ENCODE measurements around the gene NXPH1.

Gene NXPH1

DNA sequence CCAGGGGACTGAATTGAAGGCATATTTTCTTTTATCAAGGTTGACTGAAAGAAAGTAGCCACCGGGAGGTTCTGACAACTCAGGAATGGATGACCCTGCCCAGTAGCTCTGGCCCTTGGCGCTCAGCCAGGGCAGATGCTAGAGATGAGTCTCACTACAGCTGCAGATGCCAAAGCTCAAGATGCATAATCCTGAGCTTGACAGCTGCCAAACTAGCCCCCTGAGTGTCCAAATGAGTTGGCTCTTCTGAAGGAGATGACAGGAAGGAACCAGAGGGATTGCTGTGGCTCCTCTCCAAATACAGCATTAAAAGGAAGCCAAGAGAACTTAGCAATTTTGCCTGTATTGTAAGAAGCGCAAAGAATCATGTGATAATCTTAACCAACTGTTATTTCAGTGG, 78.4 kb downstream of the NXPH1 start:
- DNase-seq, result no peak

DNA sequence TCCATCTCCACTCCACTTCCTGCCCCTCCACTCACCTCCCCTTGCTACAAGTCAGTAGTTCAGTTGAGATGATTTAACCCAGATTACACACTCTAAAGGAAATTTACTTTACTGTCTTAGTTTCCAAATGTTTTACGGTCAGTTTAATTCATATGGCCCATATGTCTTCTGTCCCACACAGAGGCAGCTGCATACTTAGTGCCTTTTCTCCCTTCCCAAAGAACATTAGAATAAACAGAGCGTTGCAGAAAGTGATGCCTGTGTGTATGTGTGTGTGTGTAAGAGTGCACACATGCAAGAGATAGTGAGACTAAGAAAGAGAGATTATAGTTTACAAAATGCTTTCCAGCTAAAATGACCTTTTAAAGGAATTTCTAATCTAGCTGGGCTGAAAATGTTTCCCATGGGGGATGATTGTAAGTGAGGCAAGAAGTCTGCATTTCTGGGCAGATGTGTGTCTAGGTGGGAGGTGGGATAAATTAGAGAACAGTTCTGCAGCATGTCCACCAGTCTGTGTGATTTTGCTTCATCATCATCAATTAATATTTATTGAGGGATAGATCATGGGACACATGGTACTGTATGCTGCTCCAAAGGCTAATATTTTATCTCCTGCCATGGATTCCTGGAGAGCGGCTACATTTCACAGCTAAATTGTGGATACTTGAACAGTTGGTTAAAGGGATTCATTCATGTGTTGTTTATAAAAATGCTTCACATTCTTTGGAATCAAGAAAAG, 81.5 kb downstream of the NXPH1 start:
- DNase-seq, result no peak

DNA sequence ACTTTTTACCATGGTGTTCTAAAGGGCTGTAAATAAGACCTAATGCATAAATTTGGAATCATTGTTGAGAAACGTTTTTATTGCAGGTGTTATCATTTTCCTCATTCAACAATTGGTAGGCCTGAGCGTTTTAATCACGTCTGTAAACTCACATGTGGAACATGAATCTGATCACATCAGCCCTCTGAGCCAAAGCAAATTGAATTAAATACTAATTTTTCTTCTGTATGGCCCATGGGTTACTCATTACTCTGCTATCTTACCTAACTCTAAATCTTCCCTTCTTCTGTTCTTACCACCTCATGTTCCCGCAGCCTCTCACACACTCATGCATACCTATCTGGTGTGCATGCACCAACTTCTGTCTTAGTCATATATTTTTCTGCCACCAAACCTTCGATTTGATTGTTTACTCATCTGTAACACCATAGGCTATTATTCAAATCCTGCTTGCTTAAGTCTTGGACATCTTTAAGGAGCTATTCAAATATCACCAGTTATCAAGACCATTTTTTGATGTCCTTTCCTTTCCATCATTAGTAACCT, 82.3 kb downstream of the NXPH1 start:
- DNase-seq, result no peak

DNA sequence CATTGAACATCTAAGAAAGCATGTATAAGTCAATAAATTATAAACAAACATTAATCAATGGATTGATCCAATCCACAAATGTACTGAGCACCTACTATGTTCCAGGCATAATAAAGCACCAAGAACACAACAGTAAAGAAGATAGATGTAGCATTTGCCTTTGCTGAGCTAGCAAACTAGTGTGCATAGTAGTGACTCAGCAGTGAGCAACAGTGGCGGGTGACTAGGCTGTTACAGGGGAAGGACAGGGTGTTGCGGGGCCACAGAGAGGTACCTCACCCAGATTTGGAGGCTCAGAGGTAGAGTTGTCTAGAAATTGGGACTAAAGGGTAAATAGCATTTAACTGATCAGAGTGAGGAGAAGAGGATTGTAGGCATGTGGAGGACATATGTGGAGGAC, 83.6 kb downstream of the NXPH1 start:
- no peak for DNase-seq

DNA sequence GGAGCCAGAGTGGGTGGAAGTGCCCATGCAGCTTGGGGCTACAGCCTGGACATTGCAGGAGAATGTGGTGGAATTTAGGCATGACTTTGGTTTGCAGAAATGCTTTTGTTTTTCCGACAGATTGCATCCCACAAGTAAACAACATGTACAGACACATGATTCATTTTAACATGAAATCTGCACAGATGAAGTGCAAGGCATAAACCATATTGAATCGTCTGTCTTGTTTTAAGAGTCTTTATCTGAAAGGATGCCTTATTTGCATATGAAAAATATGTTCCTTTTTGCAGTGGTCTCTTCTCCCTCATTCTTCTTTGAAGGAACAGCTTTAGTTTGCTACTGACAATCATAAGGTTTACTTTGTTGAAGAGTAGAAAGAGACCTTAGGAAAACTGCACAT, 94.9 kb downstream of the NXPH1 start:
- DNase-seq, result no peak

DNA sequence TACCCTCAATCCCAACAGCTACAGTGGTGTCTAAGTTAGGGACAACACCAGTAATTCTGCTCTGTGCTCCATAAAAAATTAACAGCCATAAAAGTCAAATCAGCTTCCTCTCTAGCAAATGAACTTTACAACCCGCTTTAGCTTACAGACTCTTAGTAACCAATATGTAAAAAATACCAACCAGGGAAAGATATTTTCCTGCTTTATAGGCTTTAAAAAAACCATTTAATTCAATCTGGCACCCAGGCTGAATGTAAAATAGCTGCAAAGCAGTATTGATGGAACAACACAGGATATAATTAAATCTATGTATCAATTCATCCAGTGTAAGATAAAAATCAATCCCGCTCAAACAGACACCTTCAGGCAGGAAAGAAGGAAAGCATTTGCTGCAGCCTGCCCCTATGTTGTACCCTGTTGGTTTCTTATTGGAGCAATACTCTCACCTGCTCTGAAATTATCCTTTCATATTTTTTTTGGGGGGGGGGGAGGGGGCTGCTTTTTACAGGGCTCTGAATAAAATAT, 98.6 kb downstream of the NXPH1 start:
- no peak for DNase-seq

DNA sequence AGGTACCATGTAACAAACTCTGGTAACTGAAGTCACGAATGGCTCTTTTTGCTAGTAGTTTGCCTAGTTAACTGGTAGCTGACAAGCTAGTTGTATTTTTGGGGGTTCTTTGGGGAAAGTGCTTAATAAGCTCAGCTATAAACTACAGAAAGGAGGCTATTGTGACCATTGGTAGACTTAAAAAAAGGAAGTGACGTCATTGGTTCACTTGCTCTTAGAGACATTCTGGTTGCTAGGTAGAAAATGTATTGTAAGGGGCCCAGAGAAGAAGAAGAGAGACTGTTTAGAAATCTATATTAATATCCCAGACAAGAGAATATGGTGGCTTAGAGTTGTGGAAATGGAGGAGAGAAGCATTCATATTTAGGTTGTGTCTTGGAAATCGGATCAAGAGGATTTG, 103.0 kb downstream of the NXPH1 start:
- no peak for DNase-seq

DNA sequence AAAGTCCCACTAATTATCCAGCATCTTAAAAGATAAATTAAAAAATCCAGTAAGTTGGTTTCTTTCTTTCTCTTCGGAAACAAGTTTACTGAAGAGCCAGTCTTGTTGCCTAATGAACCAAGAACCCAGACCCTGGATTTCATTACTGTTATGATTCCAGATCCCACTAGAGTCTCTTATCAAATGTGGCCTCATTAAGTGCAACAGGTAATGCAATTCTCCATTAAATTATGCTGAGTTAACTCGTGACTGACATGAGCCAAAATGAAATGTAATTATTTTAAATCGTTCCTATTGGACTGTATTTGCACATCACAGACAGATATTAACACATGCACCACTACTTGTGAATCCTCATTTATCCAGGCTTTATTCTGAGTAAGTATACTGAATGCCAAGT, 115.6 kb downstream of the NXPH1 start:
- DNase-seq, result no peak

DNA sequence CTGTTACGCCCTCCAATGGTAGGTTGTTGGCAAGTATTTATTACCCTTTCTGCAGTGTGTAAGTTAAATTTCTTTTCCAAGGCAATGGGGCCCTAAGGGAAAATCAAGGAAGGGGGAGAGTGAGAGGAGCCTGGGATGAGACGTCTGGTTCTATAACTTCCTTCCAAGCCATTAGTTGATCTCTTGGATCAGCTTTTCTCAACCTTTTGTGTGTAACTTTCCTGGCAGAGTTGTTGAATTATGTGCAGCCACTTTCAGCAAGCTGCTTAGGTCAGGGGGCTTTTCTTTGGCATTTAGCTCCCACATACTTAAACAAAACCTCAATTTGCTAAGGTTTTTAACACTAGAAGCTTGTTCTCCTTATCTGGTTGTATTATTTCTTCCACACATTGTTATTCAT, 127.1 kb downstream of the NXPH1 start:
- DNase-seq, result no peak

DNA sequence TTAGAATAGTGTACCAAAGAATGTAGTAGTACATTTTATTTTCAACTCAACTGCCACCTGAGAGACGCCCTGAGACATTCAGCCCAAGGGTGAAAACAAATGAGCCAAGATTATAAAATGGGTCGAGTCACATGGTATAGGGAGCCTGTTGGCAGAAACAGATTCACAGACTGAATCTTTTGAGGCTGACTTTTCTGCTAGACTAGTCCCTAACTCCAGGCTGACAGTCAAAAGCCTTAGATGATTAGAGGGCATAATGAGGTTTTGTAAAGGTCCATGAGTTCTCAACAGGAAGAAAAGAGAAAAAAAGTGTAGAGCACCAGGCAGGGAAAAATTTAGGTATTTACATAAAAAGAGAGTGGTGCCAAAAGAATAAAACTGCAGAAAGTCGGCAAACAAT, 128.0 kb downstream of the NXPH1 start:
- DNase-seq, result no peak

DNA sequence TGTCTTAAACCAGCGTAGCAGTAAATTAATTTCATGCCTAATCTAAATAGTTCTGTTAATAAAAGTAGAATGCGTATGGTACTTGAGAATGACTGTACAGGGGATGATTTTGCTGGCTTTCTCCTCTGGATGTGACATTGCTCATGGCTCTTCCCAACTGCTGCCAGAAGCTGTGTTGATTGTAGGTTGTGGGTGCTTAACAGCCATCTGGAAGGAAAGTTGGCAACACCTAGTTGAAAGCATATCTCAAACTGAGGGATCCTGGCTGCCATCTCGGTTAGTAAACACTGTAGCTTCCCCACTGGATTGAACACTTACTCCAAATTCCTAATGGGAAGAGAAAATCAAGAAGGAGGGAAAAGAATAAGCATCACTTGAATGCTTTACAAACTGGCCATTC, 130.9 kb downstream of the NXPH1 start:
- no peak for DNase-seq

DNA sequence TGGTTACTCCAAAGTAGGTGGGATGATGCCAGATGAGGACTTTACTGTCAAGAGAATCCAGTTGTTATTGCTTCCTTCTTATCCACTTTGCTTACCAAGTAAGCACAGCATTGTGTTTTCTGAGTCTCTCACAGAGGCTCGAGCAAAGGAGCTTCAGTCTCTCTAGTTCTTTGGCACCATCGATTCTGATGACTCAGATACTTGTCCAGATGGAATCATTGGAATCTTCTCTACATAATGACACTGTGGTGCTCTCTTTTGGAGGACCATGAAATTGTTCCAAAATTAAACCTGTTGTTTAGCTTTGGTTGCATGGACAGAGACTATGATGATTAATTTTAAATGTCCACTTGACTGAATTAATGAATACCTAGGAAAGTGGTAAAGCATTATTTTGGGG, 132.6 kb downstream of the NXPH1 start:
- DNase-seq, result no peak

DNA sequence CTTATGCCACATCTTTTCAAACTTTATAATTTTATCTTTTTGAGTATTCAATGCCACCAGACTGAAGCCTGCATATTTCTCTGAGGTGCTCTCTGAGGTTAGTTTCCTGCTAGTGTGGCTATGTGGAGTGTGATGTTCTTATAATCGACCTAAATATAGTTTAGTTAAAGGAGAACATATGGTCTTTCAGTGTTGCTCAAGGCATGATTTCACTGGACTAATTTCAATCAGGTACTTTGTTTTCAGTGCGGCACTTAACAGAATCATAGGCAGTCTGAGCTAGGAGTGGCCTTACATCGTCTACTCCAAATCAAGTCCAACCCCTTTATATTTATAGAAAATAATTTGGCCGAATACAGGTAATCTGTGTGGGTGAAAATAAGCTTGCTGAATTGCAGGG, 134.2 kb downstream of the NXPH1 start:
- no peak for DNase-seq

DNA sequence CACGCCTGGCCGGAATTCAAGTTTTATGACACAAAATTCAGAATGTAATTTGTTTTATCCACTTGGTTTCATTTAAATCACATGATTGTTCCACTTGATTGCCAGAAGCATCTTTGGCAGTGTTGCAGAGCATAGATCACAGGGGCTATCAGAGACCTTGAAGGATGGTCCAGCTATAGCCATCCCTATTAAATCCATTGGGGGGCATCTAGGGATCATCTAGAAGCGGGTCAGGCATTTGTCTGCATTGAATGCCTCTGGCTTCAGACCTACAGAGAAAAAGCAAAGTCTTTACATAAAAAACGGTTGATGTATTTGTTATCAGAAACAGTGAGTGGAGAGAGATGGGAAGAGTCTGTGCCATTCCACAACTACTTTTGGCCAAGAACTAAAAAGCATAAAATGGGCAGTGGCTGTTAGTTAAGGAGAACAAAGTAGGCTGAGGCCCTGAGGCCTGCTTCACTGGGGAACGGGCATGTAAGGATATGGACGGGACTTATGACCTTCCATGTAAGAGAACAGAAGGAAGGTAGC, 146.3 kb downstream of the NXPH1 start:
- no peak for DNase-seq

DNA sequence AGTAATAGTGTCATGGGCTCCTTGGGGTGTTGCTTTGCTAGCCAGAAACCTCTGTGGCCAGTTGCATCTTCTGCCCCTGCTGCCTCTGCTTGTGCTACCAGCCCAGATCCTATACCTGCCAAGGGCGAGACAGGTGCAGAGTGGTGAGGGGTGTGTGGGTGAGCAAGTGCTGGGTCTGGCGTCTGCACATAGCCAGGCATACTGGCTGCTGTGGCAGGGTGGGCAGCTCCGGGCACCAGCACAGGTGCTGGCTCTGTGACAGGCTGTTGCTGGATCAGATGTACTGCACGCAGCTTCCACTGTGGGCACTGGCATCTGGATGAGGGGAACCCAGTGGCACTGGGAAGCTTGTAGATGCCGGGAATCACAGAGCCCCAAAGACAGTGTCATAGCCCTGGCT, 148.4 kb downstream of the NXPH1 start:
- DNase-seq, result no peak

DNA sequence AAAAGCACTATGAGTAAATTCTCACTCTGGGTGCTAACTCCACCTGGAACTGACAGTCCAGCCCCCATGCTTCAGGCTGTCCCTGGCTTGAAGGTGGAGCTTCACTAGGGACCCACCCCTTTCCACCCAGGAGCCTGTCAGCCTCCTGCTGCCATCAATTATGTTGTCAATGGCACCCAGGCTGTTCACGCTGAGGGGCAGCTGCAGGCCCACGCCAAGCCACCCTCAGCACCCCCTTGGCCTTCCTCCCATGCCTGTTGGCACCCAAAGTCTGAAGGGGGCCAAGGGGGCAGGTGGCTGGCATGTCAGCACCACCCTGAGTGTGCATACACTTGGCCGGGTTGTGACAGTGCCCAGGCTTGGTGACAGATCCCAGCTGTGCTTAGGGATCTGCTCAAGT, 149.3 kb downstream of the NXPH1 start:
- no peak for DNase-seq

DNA sequence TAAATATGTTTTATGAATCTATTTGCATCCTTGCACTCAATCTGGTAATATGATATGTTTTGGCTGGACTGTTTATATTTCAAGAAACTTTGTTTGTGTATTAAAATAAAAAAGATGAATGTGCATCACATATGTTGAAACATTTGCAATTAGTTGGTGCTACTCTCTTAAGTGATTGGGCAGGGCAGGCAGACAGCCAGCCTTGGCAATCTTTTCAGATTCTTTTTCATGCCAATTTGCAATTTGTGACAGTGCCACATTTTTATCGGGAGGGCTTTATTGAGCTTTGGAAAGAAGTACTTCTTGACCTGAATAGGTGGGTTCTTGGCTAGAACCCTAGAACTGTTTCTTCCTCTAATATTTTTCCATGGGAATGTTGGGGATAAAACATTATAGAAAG, 152.2 kb downstream of the NXPH1 start:
- DNase-seq, result no peak

DNA sequence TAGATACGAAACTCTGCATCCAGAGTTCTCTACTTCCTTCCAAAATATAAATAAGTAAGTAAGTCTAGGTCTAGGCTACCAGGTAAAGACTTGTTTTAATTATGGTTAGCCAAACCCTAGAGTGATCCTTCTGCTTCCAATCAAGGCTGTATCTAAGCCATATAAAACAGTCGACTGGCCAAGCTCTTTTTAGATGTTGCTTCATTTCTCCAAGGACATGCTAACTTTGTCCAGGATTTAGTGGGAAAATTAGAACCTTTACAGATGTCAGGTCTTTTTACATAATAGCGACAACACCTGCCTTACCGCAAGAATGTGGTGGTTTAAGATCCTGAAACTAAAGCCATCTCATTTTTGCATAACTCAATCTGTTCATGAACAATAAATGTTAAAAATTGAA, 156.8 kb downstream of the NXPH1 start:
- no peak for DNase-seq

DNA sequence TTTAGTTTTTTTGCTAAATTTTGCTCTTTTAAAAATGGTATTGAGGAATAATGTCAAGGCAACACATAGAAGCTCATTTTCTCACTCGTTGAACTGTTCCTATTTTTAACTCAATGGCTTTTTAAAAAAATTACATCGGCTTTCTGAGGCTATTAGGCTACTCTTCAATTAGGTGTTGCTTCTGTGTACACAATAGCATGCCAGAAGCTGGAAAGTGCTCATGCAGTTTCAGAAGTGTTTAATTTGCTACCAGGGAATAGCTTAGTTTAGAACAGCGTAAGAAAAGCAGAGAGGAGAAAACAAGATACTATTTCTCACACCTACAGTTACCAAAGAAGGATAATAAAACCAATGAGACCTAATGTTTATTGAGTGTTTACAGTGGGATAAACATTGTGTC, 157.4 kb downstream of the NXPH1 start:
- DNase-seq, result no peak

DNA sequence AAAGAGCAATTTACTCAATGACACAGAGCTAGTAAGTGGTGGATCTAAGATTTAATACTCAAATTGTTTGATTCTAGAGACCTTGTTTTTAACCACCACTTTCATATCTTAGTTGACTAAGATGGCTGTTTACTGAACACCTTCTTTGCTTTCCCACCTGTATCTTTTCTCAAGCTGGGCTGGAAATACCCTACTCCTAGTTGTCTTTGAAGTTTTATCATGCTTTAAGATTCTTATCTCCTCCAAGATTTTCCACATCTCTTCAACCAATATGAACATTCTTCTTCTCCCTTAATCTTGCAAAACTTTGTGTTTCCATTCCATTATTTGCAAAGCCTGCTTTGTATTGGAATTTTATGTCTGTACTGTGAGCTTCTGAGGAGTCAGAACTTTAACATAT, 157.9 kb downstream of the NXPH1 start:
- no peak for DNase-seq

DNA sequence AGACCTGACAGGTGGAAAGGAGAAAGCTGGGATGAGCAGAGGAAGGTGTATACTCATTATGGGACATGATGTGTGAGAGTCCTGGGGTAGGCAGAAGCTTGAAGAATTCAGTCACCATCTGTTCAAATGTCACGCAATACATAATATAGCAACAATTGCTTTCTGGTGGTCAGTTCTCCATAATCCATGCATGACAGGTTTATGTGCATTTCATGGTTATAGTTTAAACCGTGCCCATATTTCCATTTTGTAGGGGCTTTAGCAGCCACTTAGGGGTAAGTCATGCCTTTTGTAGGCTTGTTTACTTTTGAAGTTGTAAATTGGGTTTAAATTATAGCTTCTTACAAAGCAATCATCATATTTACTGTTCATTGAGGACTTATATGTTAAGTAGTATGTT, 158.8 kb downstream of the NXPH1 start:
- no peak for DNase-seq

DNA sequence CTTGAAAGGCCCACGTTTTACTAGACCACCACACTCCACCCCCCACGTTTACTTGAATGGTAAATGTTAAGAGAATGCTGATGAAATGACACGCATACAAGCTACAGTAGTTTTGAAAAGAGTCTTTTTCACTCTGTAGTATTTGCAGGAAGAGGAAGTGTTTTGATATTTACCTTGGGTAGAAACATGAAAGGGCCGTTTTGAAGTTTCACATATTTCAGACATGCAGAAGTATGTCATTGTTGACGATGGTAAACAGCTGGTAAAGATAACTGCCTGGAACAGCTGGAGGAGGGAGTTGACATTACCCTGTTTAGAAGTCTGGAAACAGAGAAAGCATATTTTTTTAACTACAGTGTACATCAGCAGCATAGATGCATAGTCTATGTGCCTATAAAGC, 160.7 kb downstream of the NXPH1 start:
- DNase-seq, result no peak

DNA sequence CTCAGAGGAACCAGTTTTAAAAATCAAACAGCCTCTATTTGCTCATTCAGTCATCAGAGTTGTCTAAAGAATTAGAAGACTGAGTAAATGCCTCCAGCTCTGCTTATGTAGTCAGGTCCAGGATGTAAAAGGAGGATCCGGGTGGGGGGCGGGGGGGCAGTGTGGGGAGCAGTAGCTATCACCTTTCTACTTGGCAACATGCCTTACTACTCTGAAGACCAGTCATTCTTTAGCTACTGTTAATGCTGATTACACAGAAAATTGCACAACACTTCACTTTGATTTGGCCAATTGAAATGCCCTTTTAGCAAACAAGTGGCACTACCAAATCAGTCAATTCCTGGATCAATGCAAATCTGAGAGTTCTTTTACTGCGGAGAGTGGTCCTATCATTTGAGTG, 164.2 kb downstream of the NXPH1 start:
- DNase-seq, result peak; percentile 76

DNA sequence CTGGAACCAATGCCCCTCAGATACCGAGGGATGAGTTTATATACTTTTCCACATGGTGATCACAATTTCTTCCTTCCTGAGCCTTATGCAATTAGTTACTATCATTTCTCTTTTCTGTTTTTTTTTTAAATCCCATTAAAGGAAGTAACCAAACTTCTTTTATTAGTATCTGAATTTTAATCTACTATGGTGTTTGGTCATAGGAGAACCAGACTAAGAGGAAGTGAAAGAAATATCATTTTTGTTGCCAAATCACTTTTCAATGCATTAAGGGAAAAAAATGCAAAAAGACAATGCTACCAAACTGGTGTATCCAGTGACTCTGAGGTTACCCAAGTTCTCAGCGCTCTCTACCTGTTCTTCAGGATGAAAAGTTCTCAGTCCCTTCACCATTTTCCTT, 167.7 kb downstream of the NXPH1 start:
- no peak for DNase-seq

DNA sequence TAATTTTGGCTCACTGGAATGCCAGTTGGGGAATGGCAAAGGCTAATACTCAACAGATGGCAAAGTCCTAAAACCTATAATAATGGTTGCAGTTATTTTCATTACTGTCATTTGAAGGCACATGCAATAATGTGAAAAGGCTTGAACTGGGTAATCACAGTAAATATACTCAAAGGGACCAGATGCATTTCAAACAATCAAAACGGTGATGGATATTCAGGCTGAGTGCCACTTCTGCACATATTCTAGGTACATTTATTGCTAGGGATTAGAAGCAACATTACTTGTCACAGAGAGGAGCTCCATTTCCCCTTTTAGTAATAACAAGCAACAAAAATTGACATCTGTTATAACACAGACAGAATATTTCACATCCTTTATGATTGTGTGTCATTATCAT, 171.8 kb downstream of the NXPH1 start:
- no peak for DNase-seq
